ENCODE measurements around the gene TMEM253. TPM values are rescaled to one million over a fixed set of nuclear protein-coding genes. Genes with fewer than 3 reads are reported as not detected.

Gene TMEM253
- total RNA-seq, 1 experiment from 2014 or later = not detected

DNA sequence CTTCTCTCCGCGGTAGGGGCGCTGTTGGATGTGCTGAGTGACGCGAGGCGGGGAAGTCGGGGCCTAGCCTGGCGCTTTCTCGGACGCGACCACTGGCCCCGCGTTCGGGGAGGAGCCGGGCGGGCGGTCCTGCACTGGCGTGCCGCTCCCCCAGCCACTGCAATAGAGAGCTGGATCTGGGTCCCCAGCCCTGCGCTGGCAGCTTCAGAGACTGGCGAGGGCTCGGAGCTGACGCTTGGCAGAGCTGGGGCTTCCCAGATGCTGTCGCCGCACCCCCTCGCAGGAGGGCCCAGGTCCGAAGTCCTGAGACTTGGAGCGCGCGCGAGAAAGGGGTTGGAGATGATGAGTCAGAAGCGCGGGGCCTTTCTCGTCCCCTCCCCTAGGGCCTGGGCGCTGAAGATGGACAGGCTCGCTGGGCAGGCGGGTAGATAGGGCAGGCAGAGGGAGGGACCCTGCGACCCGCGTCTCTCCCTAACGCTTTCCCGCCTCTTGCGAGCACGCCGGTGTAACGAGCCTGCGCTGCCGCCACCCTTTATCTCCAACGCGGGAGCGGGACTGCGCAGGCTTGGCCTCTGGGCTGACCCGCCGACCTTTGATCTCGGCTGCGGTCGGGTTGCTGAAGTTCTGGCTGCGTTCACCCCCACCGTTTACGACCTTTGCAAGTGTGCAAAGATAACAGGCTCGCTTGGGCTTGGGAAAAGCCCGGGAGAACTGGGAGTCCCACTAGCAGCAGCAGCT lies 3.0 kb downstream of the TMEM253 start:
- DNase-seq (ENCODE audit: low read depth) = peak; percentile 96

- peak; percentile 83 for DNase-seq (ENCODE audit: low read depth)
Observed at GRCh38 chr14:21104448-21105060, 3.7 kb downstream of the TMEM253 start.

DNA sequence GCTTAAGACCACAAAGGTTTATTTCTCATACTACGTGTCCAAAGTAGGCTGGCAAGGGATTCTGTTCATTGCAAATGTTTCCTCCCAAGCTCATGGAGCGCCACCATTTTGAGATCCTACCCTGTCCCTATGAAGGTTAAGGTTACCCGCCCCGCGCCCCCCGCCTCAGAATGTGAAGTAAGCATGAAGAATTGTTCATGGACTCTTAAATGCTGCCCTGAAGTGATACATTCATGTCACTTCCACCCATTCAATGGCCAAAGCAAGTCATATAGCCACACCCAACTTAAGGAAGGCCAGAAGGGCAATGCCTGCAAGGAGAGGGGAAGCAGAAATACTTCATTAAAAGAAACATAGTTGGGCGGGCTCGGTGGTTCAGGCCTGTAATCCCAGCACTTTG lies 4.2 kb downstream of the TMEM253 start:
- no peak for DNase-seq (ENCODE audit: low read depth)

DNA sequence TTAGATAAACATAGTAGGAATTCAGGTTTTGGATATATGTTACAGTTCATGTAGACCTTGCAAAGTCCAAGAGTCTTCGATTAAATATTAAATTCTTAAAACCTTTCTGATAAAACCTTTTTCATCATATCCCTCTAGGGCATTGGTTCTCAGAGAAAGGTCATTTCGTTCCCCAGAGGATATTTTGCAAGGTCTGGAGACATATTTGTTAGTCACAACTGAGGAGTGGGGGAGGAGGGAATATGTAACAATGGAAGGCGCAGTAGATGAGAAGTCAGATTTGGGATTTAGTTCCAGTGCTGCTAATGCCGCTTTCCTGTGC lies 5.3 kb downstream of the TMEM253 start:
- DNase-seq (ENCODE audit: low read depth) = no peak

- DNase-seq (ENCODE audit: low read depth) = peak; percentile 77
Observed at GRCh38 chr14:21106498-21107282, 5.8 kb downstream of the TMEM253 start.

GRCh38 chr14:21107283-21107800 lies 6.5 kb downstream of the TMEM253 start:
- peak; percentile 57 for DNase-seq (ENCODE audit: low read depth)

GRCh38 chr14:21108791-21109190 lies 7.9 kb downstream of the TMEM253 start:
- no peak for DNase-seq (ENCODE audit: low read depth)

- peak; percentile 31 for DNase-seq (ENCODE audit: low read depth)
Observed at GRCh38 chr14:21109377-21110138, 8.7 kb downstream of the TMEM253 start.

DNA sequence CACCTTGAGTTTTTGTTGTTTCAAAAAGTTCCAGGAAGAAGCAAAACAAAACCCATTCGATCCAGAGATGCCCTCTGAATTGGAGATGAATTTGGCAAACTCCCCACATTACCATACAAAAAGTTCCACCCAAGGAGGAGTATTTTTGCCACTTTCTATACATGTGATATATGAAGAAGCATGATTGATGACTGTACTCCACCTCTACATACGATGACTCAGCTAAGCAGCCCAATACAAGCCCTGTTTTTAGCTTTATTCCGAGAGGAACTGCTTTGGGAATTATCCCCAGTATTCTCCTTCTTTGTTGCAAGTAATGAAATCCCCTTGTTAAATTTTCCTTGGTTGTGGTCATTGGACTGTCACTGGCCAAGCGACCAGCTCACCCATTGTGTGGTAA lies 11.4 kb downstream of the TMEM253 start:
- DNase-seq (ENCODE audit: low read depth) = no peak

DNA sequence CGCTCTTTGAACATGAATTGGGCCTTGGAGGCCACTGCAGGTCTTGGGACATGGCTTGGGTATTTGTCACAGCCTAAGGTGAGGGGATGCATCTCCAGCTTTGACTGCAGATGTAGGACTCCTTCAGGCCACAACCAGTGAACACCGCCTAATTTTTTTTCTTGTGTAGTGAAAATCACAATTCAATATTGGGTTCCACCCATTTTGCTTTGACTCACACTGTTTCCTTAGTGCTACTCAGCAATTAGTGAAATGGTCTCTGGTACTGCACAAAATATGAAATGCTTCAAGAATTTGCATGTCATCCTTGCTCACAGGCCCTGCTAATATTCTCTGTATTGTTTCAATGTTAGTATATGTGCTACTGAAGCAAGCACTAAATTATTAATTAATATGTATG lies 12.5 kb downstream of the TMEM253 start:
- DNase-seq (ENCODE audit: low read depth) = no peak

GRCh38 chr14:21118933-21119332 lies 18.1 kb downstream of the TMEM253 start:
- no peak for DNase-seq (ENCODE audit: low read depth)

DNA sequence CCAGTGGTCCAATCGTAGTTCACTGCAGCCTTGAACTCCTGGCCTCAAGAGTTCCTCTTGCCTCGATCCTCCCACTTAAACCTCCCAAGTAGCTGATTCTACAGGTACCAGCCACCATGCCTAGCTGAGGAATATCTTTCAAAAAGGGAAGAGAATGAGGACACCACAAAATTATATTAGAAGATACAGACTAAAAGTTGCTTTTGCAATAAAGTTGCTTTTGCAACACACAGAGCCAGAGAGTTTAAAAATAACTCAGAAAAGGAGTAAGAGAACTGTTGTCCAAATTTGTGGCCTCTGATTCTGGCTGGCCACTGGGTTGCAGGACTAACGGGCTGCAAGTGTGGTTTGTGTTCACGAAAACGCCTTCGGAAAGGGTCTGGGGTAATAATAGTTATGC lies 19.8 kb downstream of the TMEM253 start:
- DNase-seq (ENCODE audit: low read depth) = no peak

DNA sequence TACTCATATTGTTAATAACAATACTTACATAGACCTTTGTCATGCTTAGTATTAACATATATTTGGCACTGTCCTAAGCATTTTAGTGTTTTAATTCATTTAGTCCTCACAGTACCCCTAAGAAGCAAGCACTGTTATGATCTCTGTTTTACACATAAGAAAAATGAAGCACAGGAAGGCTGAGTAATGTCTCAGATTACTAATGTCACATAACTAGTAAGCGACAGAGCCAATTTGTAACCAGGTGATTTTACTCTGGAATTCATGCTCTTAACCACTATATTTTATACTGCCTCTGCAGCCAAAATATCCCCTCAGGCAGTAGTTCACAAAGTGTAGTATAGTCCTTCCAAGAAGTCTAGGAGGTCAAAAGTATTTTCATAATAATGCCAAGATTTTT lies 20.3 kb downstream of the TMEM253 start:
- DNase-seq (ENCODE audit: low read depth) = peak; percentile 39

GRCh38 chr14:21123429-21123828 lies 22.6 kb downstream of the TMEM253 start:
- DNase-seq (ENCODE audit: low read depth) = no peak

- no peak for DNase-seq (ENCODE audit: low read depth)
Observed at GRCh38 chr14:21133901-21134300, 33.0 kb downstream of the TMEM253 start.

DNA sequence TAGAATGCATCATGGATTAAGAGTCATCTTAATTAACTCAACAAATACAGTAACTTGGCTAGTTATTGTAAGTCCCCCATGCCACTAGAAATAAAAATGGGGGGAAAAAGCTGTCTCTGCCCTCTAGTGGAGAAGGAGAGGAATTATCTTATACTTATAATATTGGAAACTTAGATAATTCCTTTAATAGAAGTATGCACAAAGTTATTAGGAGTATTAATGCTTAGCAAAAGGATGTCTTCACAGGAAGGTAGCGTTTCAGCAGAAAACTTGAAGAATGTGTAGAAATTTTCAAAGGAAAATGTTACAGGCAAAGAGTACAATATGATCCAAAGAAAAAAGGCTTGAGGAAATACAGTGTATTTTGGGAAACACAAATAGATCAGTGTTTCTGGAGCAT lies 35.2 kb downstream of the TMEM253 start:
- peak; percentile 10 for DNase-seq (ENCODE audit: low read depth)

DNA sequence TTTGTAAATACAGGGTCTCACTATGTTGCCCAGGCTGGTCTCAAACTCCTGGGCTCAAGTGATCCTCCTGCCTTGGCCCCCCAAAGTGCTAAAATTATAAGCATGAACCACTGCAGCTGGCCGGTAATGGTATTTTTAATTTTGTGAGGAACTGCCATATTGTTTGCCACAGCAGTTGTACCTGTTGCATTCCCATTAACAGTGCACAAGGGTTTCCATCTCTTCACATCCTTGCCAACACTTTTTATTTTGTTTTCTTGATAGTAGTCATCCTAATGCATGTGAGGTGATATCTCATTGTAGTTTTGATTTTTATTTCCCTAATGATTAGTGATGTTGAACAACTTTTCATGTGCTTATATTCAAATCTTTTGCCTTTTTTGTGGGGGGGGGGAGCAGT lies 41.5 kb downstream of the TMEM253 start:
- no peak for DNase-seq (ENCODE audit: low read depth)

DNA sequence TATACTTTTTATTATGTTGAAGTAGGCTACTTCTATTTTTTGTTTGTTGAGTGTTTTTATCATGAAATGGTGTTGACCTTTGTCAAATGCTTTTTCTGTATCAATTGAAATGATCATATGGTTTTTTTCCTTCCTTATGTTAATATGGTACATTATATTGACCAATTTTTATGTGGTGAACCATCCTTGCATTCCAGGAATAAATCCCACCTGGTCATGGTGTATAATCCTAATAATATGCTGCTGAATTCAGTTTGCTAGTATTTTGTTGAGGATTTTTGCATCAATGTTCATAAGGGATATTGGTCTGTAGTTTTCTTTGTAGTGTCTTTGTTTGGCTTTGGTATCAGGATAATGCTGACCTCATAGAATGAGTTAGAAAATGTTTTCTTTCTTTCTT lies 44.6 kb downstream of the TMEM253 start:
- DNase-seq (ENCODE audit: low read depth) = no peak

DNA sequence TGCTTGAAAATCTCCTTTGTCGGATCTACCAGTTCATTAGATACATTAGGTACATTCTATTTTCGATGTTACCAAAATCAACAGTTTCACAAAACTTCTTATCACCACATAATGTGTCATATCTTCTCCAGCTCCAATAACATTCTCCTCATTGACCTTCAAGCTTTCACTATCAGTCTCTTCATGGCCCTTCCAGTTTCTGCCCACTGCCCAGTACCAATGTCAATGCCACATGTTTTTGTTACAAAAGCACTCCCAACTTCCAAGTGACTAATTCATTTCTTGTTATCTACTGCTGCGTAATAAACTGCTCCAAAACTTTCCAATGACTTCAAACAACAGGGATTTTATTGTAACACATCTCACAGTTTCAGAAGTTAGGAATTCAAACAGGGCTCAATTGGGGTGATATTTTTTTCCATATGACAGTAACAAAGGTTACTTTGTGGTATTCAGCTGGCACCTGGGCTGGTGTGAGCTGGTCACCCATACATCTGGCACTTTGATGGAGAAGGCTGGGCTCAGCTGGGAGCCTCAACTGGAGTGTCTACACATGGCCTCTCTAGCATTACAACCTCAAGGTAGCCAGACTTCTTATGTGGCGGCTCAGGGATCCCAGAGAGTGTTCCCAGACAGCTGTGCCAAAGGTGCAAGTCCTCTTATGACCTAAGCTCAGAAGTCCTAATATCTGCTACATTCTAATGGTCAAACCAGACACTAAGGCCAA lies 48.9 kb downstream of the TMEM253 start:
- no peak for DNase-seq (ENCODE audit: low read depth)

All from M059J (cell line).